ENCODE data around the gene LTBP1.

Gene LTBP1

GRCh38 chr2:33141476-33141875, 194.7 kb downstream of the LTBP1 start:
- no peak for TF ChIP-seq CTCF (IDR thresholded peaks at IDR 0.05; ENCODE audit: low read depth, low read length, poor library complexity, severe bottlenecking)
- no peak for TF ChIP-seq EZH2phosphoT487 (IDR thresholded peaks at IDR 0.05; ENCODE audit: borderline replicate concordance, low read length)
- no peak overlapping the region for H3K4me2 ChIP-seq (ENCODE audit: low read length)

GRCh38 chr2:33142810-33143209, 196.1 kb downstream of the LTBP1 start:
- Histone ChIP-seq H3K9me2 (replicated peaks; ENCODE audit: control insufficient read depth, low read length) (no peaks in the 10 kb centered on the region), H3K36me3 (ENCODE audit: control insufficient read depth, low read length) (peaks cover 76% of the 10 kb centered on the region), H3K4me1 (ENCODE audit: control insufficient read depth, low read length) (peaks cover 6% of the 10 kb centered on the region), H4K20me1 (ENCODE audit: control insufficient read depth, insufficient read depth, low read depth, low read length) (no peaks in the 10 kb centered on the region), H3K4me2 (ENCODE audit: low read length) (no peak overlapping the region), H3K9me3 (ENCODE audit: control insufficient read depth, insufficient read depth, low read length) (no peaks in the 10 kb centered on the region), H3K79me2 (ENCODE audit: control insufficient read depth, low read length) (peaks cover 8% of the 10 kb centered on the region), H3K27me3 (ENCODE audit: control insufficient read depth, low read length) (no peaks in the 10 kb centered on the region), H3K27ac (ENCODE audit: low read depth, low read length) (no peak overlapping the region), H3F3A (ENCODE audit: control insufficient read depth, insufficient read depth) (0 out of 2 replicates have a peak, but pooled peaks cover 2% of the 10 kb centered on the region), H3K4me3 (ENCODE audit: low read length) (no peak overlapping the region)
- no peak for TF ChIP-seq CTCF (IDR thresholded peaks at IDR 0.05; ENCODE audit: low read depth, low read length, poor library complexity, severe bottlenecking)
- no peak for TF ChIP-seq EZH2phosphoT487 (IDR thresholded peaks at IDR 0.05; ENCODE audit: borderline replicate concordance, low read length)

More at GRCh38 chr2:33141476-33141875, 194.7 kb downstream of the LTBP1 start:
- 0 out of 2 replicates have a peak, but pooled peaks cover 2% of the 10 kb centered on the region for H3F3A ChIP-seq (ENCODE audit: control insufficient read depth, insufficient read depth)
- no peaks in the 10 kb centered on the region for H3K27me3 ChIP-seq (ENCODE audit: control insufficient read depth, low read length)
- H3K9me2 ChIP-seq (replicated peaks; ENCODE audit: control insufficient read depth, low read length), result no peaks in the 10 kb centered on the region
- peaks cover 9% of the 10 kb centered on the region for H3K4me1 ChIP-seq (ENCODE audit: control insufficient read depth, low read length)
- no peak overlapping the region for H3K4me3 ChIP-seq (ENCODE audit: low read length)
- H3K27ac ChIP-seq (ENCODE audit: low read depth, low read length), result no peak overlapping the region
- H3K36me3 ChIP-seq (ENCODE audit: control insufficient read depth, low read length), result peaks cover 74% of the 10 kb centered on the region
- peaks cover 15% of the 10 kb centered on the region for H3K79me2 ChIP-seq (ENCODE audit: control insufficient read depth, low read length)
- H4K20me1 ChIP-seq (ENCODE audit: control insufficient read depth, insufficient read depth, low read depth, low read length), result no peaks in the 10 kb centered on the region
- no peaks in the 10 kb centered on the region for H3K9me3 ChIP-seq (ENCODE audit: control insufficient read depth, insufficient read depth, low read length)

GRCh38 chr2:33144243-33144642, 197.5 kb downstream of the LTBP1 start:
- no peak overlapping the region for H3K4me2 ChIP-seq (ENCODE audit: low read length)

More at GRCh38 chr2:33144243-33144642, 197.5 kb downstream of the LTBP1 start:
- no peak for TF ChIP-seq EZH2phosphoT487 (IDR thresholded peaks at IDR 0.05; ENCODE audit: borderline replicate concordance, low read length)
- no peak for TF ChIP-seq CTCF (IDR thresholded peaks at IDR 0.05; ENCODE audit: low read depth, low read length, poor library complexity, severe bottlenecking)
- Histone ChIP-seq H3F3A (ENCODE audit: control insufficient read depth, insufficient read depth) (0 out of 2 replicates have a peak, but pooled peaks cover 2% of the 10 kb centered on the region), H3K27ac (ENCODE audit: low read depth, low read length) (no peak overlapping the region), H3K4me3 (ENCODE audit: low read length) (no peak overlapping the region), H3K79me2 (ENCODE audit: control insufficient read depth, low read length) (peaks cover 7% of the 10 kb centered on the region), H3K9me2 (replicated peaks; ENCODE audit: control insufficient read depth, low read length) (no peaks in the 10 kb centered on the region), H3K36me3 (ENCODE audit: control insufficient read depth, low read length) (peaks cover 80% of the 10 kb centered on the region), H4K20me1 (ENCODE audit: control insufficient read depth, insufficient read depth, low read depth, low read length) (no peaks in the 10 kb centered on the region), H3K27me3 (ENCODE audit: control insufficient read depth, low read length) (no peaks in the 10 kb centered on the region), H3K4me1 (ENCODE audit: control insufficient read depth, low read length) (peaks cover under 1% of the 10 kb centered on the region; the same call in 1 of the 2 replicates), H3K9me3 (ENCODE audit: control insufficient read depth, insufficient read depth, low read length) (no peaks in the 10 kb centered on the region)

Data from DOHH2 (cell line).